GM23338 (cell line): Measurements from ENCODE around the gene KIF1A. TPM values are rescaled to one million over a fixed set of nuclear protein-coding genes. Genes with fewer than 3 reads are reported as not detected.

Source experiments
- ATAC-seq: fragments of 200-7000 bp; cut with Tn5 transposase; 3 replicates; pipeline ENCODE4 v1.9.1; 2020
- DNase-seq: peaks from one replicate; pipeline ENCODE4 v3.0.0-alpha.2; 2015; ENCODE audit warnings: low spot score
- H2AFZ ChIP-seq: fragments of 200-600 bp; sonication (generic); 2 replicates; pipeline ENCODE4 v1.8.0; 2016; ENCODE audit warnings: antibody characterized with exemption, mild to moderate bottlenecking, moderate library complexity
- H3F3A ChIP-seq: fragments of 200-600 bp; sonication (generic); replicated peaks from 2 replicates; pipeline ENCODE4 v1.8.0; 2017; ENCODE audit warnings: antibody characterized with exemption, mixed run types, low read depth
- H3K27ac ChIP-seq: fragments of 200-600 bp; sonication (generic); 2 replicates; pipeline ENCODE4 v1.6.1; 2016; ENCODE audit warnings: low read depth
- H3K27me3 ChIP-seq: fragments of 200-600 bp; sonication (generic); 2 replicates; pipeline ENCODE4 v1.8.0; 2016; ENCODE audit warnings: mild to moderate bottlenecking, mixed run types, moderate library complexity; ENCODE audit not compliant: insufficient read depth
- H3K36me3 ChIP-seq: fragments of 200-600 bp; sonication (generic); 2 replicates; pipeline ENCODE4 v1.8.0; 2016; ENCODE audit warnings: mild to moderate bottlenecking; ENCODE audit not compliant: insufficient read depth
- H3K4me1 ChIP-seq: fragments of 200-600 bp; sonication (generic); 2 replicates; pipeline ENCODE4 v1.8.0; 2016; ENCODE audit warnings: mild to moderate bottlenecking, moderate library complexity; ENCODE audit not compliant: insufficient read depth
- H3K4me2 ChIP-seq: fragments of 200-600 bp; sonication (generic); 2 replicates; pipeline ENCODE4 v1.7.1; 2017; ENCODE audit warnings: mixed run types
- H3K4me3 ChIP-seq: fragments of 200-600 bp; sonication (generic); 2 replicates; pipeline ENCODE4 v1.6.1; 2016; ENCODE audit warnings: mixed run types
- H3K79me2 ChIP-seq: fragments of 200-600 bp; sonication (generic); replicated peaks from 2 replicates; pipeline ENCODE4 v1.8.0; 2017; ENCODE audit warnings: mild to moderate bottlenecking; ENCODE audit not compliant: insufficient read depth
- H3K9me2 ChIP-seq: fragments of 200-600 bp; sonication (generic); 2 replicates; pipeline ENCODE4 v1.8.0; 2017; ENCODE audit not compliant: insufficient read depth
- H4K20me1 ChIP-seq: fragments of 200-600 bp; sonication (generic); replicated peaks from 2 replicates; pipeline ENCODE4 v1.8.0; 2017; ENCODE audit warnings: mild to moderate bottlenecking; ENCODE audit not compliant: insufficient read depth
- H3K27ac Mint-ChIP-seq: 2 replicates; pipeline ENCODE4 v1.8.0; 2020; ENCODE audit warnings: inconsistent platforms, mild to moderate bottlenecking, moderate library complexity, mixed read lengths
- H3K27me3 Mint-ChIP-seq: 3 replicates; pipeline ENCODE4 v1.8.0; 2022; ENCODE audit warnings: low read depth, mild to moderate bottlenecking, moderate library complexity, mixed read lengths, inconsistent platforms; ENCODE audit not compliant: insufficient read depth, poor library complexity
- H3K36me3 Mint-ChIP-seq: 3 replicates; pipeline ENCODE4 v1.8.0; 2021; ENCODE audit warnings: low read depth, mild to moderate bottlenecking, inconsistent platforms, moderate library complexity, mixed read lengths
- H3K4me1 Mint-ChIP-seq: 3 replicates; pipeline ENCODE4 v1.8.0; 2020; ENCODE audit warnings: mild to moderate bottlenecking, inconsistent platforms, mixed read lengths
- H3K4me3 Mint-ChIP-seq: 3 replicates; pipeline ENCODE4 v1.8.0; 2021; ENCODE audit warnings: moderate library complexity, mild to moderate bottlenecking, inconsistent platforms, mixed read lengths
- H3K9me3 Mint-ChIP-seq: 3 replicates; pipeline ENCODE4 v1.8.0; 2020; ENCODE audit warnings: moderate library complexity, mild to moderate bottlenecking, inconsistent platforms, mixed read lengths
- CREB1 ChIP-seq: fragments of 250-450 bp; sonication (Bioruptor Pico); IDR thresholded peaks from 2 replicates; pipeline ENCODE4 v1.5.0; 2020; ENCODE audit warnings: low read depth, mild to moderate bottlenecking, moderate library complexity
- EZH2 ChIP-seq: fragments of 200-600 bp; sonication (generic); IDR thresholded peaks from one replicate; pipeline ENCODE4 v1.8.0; 2017; ENCODE audit warnings: antibody characterized with exemption, mild to moderate bottlenecking, low read depth; ENCODE audit not compliant: unreplicated experiment
- EZH2phosphoT487 ChIP-seq: fragments of 200-600 bp; sonication (generic); IDR thresholded peaks from one replicate; pipeline ENCODE4 v1.8.1; 2018; ENCODE audit warnings: antibody characterized with exemption; ENCODE audit not compliant: unreplicated experiment
- JUNB ChIP-seq: IDR thresholded peaks from one replicate; pipeline ENCODE4 v1.6.1; 2016; ENCODE audit warnings: antibody characterized with exemption; ENCODE audit not compliant: unreplicated experiment
- NANOG ChIP-seq: IDR thresholded peaks from 2 replicates; pipeline ENCODE4 v1.6.1; 2016; ENCODE audit warnings: antibody characterized with exemption, borderline replicate concordance
- ZNF114 ChIP-seq: fragments of 250-450 bp; sonication (Bioruptor Pico); IDR thresholded peaks from 2 replicates; pipeline ENCODE4 v1.5.0; 2020; ENCODE audit warnings: mild to moderate bottlenecking, moderate library complexity
- ZNF331 ChIP-seq: fragments of 250-450 bp; sonication (Bioruptor Pico); IDR thresholded peaks from 2 replicates; pipeline ENCODE4 v1.5.0; 2020; ENCODE audit warnings: low read depth, mild to moderate bottlenecking, moderate library complexity
- polyA plus RNA-seq: library from polyadenylated mRNA; unstranded; fragments of >200 nt; fragmentation: Nextera tagmentation; extraction: Ambion mirVana; gene quantifications from 2 replicates; pipeline ENCODE4 v1.2.1, GENCODE V29; 2016
- total RNA-seq: library from RNA; depleted of rRNA; stranded (reverse); fragments of >200 nt; shearing (Covaris generic); gene quantifications from 2 replicates; pipeline ENCODE4 v1.2.3, GENCODE V29; 2014
- TF ChIP-seq, protein P1 (sequence below): IDR thresholded peaks from 2 replicates; pipeline ENCODE4 v1.6.1; 2016; ENCODE audit warnings: antibody characterized with exemption
- TF ChIP-seq, protein P2 (sequence below), 2 experiments: fragments of 200-600 bp in 1 of 2; sonication (generic) in 1 of 2; conservative IDR thresholded peaks; 2 replicates each; pipeline versions ENCODE4 v1.5.1 to v1.6.1; 2016 to 2017; ENCODE audit warnings: antibody characterized with exemption in 2 of 2, low read depth in 2 of 2, mild to moderate bottlenecking in 2 of 2, moderate library complexity in 1 of 2
- TF ChIP-seq, protein P3 (sequence below): IDR thresholded peaks from one replicate; pipeline ENCODE4 v1.6.1; 2018; ENCODE audit warnings: antibody characterized with exemption; ENCODE audit not compliant: unreplicated experiment

Gene KIF1A
- total and polyA plus RNA-seq, 2 experiments from 2014 or later, result 169 to 214 TPM

DNA sequence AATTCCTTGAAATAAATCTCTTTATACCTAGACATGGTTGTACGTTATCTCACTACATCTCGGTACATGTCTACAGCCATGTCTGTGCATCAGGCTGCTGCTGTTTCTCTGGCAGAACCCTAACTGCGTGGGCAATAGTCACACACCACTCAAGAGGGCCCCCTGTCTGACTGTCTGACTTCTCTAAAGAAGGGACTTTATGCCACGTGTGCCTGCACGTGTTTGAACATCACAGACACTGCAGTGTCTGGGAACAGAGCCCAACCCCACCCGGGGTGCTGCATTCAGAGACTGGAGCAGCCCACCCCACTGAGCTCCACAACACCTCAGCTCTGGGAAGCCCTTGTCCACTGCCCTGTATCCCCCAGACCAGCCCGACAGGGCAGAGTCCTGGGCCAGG lies 55.0 kb downstream of the KIF1A start:
- H3K4me1 ChIP-seq, result no peaks in the 10 kb centered on the region
- H3K79me2 ChIP-seq, result no peaks in the 10 kb centered on the region
- H3K27me3 ChIP-seq, result no peaks in the 10 kb centered on the region
- H4K20me1 ChIP-seq, result no peaks in the 10 kb centered on the region
- no peak overlapping the region for H3K4me2 ChIP-seq
- no peaks in the 10 kb centered on the region for H3K4me1 Mint-ChIP-seq
- H3K4me3 ChIP-seq, result no peak overlapping the region
- ATAC-seq, result no peak
- no peaks in the 10 kb centered on the region; the same call in 2 of the 3 replicates for H3K9me3 Mint-ChIP-seq
- H3F3A ChIP-seq, result no peaks in the 10 kb centered on the region
- no peak overlapping the region for H3K4me3 Mint-ChIP-seq
- H3K36me3 Mint-ChIP-seq, result peaks cover 86% of the 10 kb centered on the region
- peaks cover 13% of the 10 kb centered on the region; the same call in 1 of the 2 replicates for H3K36me3 ChIP-seq
- no peak for DNase-seq
- no peak overlapping the region for H3K27ac Mint-ChIP-seq
- H2AFZ ChIP-seq, result no peak overlapping the region
- TF ChIP-seq, protein P1, sequence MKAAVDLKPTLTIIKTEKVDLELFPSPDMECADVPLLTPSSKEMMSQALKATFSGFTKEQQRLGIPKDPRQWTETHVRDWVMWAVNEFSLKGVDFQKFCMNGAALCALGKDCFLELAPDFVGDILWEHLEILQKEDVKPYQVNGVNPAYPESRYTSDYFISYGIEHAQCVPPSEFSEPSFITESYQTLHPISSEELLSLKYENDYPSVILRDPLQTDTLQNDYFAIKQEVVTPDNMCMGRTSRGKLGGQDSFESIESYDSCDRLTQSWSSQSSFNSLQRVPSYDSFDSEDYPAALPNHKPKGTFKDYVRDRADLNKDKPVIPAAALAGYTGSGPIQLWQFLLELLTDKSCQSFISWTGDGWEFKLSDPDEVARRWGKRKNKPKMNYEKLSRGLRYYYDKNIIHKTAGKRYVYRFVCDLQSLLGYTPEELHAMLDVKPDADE, result no peak
- no peak for TF ChIP-seq EZH2
- H3K9me2 ChIP-seq, result no peaks in the 10 kb centered on the region
- no peak overlapping the region for H3K27ac ChIP-seq
- H3K27me3 Mint-ChIP-seq, result peaks cover 13% of the 10 kb centered on the region

DNA sequence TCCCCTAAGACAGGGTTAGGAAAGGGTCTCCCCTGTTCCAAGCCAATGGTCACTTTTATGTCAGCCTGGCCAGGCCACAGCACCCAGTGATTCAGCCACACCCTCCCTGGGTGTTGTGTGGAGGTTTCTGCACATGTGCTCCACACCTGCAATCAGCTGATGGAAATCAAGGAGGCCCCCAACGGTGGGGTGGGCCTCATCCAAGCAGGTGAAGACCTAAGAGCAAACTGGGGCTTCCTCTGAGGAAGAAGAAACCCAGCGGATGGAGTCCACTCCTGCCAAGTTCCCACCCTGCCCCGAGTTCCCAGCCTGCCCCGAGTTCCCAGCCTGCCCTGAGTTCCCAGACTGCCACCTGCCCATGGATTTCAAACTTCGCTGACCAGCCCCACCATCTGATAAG lies 55.4 kb downstream of the KIF1A start:
- H3K4me2 ChIP-seq, result no peak overlapping the region
- Mint-ChIP-seq H3K27me3 (peaks cover 13% of the 10 kb centered on the region), H3K9me3 (no peaks in the 10 kb centered on the region; the same call in 2 of the 3 replicates), H3K27ac (no peak overlapping the region), H3K4me1 (no peaks in the 10 kb centered on the region), H3K4me3 (no peak overlapping the region), H3K36me3 (peaks cover 85% of the 10 kb centered on the region)
- H3K27me3 ChIP-seq, result no peaks in the 10 kb centered on the region
- H2AFZ ChIP-seq, result no peak overlapping the region
- no peak overlapping the region for H3K4me3 ChIP-seq
- ATAC-seq, result no peak
- peaks cover 14% of the 10 kb centered on the region; the same call in 1 of the 2 replicates for H3K36me3 ChIP-seq
- no peaks in the 10 kb centered on the region for H3K4me1 ChIP-seq
- no peaks in the 10 kb centered on the region for H3K9me2 ChIP-seq
- TF ChIP-seq EZH2 (no peak), NANOG (no peak), JUNB (no peak), ZNF331 (CRISPR knock-in tag) (no peak), CREB1 (CRISPR knock-in tag) (no peak), EZH2phosphoT487 (no peak), ZNF114 (no peak)
- TF ChIP-seq, protein P2, sequence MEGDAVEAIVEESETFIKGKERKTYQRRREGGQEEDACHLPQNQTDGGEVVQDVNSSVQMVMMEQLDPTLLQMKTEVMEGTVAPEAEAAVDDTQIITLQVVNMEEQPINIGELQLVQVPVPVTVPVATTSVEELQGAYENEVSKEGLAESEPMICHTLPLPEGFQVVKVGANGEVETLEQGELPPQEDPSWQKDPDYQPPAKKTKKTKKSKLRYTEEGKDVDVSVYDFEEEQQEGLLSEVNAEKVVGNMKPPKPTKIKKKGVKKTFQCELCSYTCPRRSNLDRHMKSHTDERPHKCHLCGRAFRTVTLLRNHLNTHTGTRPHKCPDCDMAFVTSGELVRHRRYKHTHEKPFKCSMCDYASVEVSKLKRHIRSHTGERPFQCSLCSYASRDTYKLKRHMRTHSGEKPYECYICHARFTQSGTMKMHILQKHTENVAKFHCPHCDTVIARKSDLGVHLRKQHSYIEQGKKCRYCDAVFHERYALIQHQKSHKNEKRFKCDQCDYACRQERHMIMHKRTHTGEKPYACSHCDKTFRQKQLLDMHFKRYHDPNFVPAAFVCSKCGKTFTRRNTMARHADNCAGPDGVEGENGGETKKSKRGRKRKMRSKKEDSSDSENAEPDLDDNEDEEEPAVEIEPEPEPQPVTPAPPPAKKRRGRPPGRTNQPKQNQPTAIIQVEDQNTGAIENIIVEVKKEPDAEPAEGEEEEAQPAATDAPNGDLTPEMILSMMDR (conservative IDR thresholded peaks at IDR 0.05; ENCODE audit: low read depth in 2 of 2), result no peak
- TF ChIP-seq, protein P1, result no peak
- TF ChIP-seq, protein P3, sequence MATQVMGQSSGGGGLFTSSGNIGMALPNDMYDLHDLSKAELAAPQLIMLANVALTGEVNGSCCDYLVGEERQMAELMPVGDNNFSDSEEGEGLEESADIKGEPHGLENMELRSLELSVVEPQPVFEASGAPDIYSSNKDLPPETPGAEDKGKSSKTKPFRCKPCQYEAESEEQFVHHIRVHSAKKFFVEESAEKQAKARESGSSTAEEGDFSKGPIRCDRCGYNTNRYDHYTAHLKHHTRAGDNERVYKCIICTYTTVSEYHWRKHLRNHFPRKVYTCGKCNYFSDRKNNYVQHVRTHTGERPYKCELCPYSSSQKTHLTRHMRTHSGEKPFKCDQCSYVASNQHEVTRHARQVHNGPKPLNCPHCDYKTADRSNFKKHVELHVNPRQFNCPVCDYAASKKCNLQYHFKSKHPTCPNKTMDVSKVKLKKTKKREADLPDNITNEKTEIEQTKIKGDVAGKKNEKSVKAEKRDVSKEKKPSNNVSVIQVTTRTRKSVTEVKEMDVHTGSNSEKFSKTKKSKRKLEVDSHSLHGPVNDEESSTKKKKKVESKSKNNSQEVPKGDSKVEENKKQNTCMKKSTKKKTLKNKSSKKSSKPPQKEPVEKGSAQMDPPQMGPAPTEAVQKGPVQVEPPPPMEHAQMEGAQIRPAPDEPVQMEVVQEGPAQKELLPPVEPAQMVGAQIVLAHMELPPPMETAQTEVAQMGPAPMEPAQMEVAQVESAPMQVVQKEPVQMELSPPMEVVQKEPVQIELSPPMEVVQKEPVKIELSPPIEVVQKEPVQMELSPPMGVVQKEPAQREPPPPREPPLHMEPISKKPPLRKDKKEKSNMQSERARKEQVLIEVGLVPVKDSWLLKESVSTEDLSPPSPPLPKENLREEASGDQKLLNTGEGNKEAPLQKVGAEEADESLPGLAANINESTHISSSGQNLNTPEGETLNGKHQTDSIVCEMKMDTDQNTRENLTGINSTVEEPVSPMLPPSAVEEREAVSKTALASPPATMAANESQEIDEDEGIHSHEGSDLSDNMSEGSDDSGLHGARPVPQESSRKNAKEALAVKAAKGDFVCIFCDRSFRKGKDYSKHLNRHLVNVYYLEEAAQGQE, result no peak
- H3K79me2 ChIP-seq, result no peaks in the 10 kb centered on the region
- no peak for DNase-seq
- no peaks in the 10 kb centered on the region for H4K20me1 ChIP-seq
- H3K27ac ChIP-seq, result no peak overlapping the region
- no peaks in the 10 kb centered on the region for H3F3A ChIP-seq
